Trophoblast cell (in vitro differentiated cells and primary cell): ENCODE measurements around the gene KLF6.
A peak's percentile ranks its signal among the peaks of the same experiment; 100 is the strongest.

Experiments
- DNase-seq, 2 donors: peaks; one replicate each; pipeline ENCODE4 v3.0.0-alpha.2; 2016
- H2AFZ ChIP-seq: 2 replicates; pipeline ENCODE4 v1.6.1; 2013; ENCODE audit warnings: low read length, moderate library complexity, mild to moderate bottlenecking; ENCODE audit not compliant: insufficient read depth, poor library complexity
- H2AK5ac ChIP-seq: 2 replicates; pipeline ENCODE4 v1.6.1; 2013; ENCODE audit warnings: mild to moderate bottlenecking, low read length
- H2BK120ac ChIP-seq: 2 replicates; pipeline ENCODE4 v1.6.1; 2013; ENCODE audit warnings: low read length, mild to moderate bottlenecking, moderate library complexity; ENCODE audit not compliant: insufficient read depth, poor library complexity
- H2BK12ac ChIP-seq: 2 replicates; pipeline ENCODE4 v1.6.1; 2013; ENCODE audit warnings: mild to moderate bottlenecking, low read length, moderate library complexity
- H2BK5ac ChIP-seq: 2 replicates; pipeline ENCODE4 v1.6.1; 2013; ENCODE audit warnings: low read length, low read depth, moderate library complexity, mild to moderate bottlenecking; ENCODE audit not compliant: poor library complexity
- H3K14ac ChIP-seq: 2 replicates; pipeline ENCODE4 v1.6.1; 2013; ENCODE audit warnings: mild to moderate bottlenecking, low read length
- H3K18ac ChIP-seq: 2 replicates; pipeline ENCODE4 v1.6.1; 2013; ENCODE audit warnings: mild to moderate bottlenecking, low read length
- H3K23ac ChIP-seq: 2 replicates; pipeline ENCODE4 v1.6.1; 2013; ENCODE audit warnings: low read length
- H3K27ac ChIP-seq: 2 replicates; pipeline ENCODE4 v1.5.1; 2013; ENCODE audit warnings: low read depth, mild to moderate bottlenecking, inconsistent platforms, low read length, moderate library complexity
- H3K27me3 ChIP-seq: 2 replicates; pipeline ENCODE4 v1.6.1; 2013; ENCODE audit warnings: inconsistent platforms, mild to moderate bottlenecking, low read length, moderate library complexity; ENCODE audit not compliant: insufficient read depth
- H3K36me3 ChIP-seq, 2 experiments: 1 replicate in 1 of 2; 2 replicates in 1 of 2; pipeline ENCODE4 v1.6.1; 2013; ENCODE audit warnings: low read length in 2 of 2, mild to moderate bottlenecking in 2 of 2, moderate library complexity in 1 of 2; ENCODE audit not compliant: insufficient read depth in 2 of 2, control insufficient read depth in 1 of 2
- H3K4ac ChIP-seq: 2 replicates; pipeline ENCODE4 v1.6.1; 2013; ENCODE audit warnings: low read depth, mild to moderate bottlenecking, low read length, moderate library complexity
- H3K4me1 ChIP-seq, 2 experiments: 1 replicate in 1 of 2; 2 replicates in 1 of 2; pipeline ENCODE4 v1.6.1; 2013; ENCODE audit warnings: low read length in 2 of 2, mild to moderate bottlenecking in 2 of 2, moderate library complexity in 1 of 2; ENCODE audit not compliant: insufficient read depth in 2 of 2, control insufficient read depth in 1 of 2
- H3K4me2 ChIP-seq: 2 replicates; pipeline ENCODE4 v1.6.1; 2013; ENCODE audit warnings: inconsistent platforms, mild to moderate bottlenecking, low read length, moderate library complexity
- H3K4me3 ChIP-seq: 2 replicates; pipeline ENCODE4 v1.5.1; 2013; ENCODE audit warnings: mild to moderate bottlenecking, low read depth, low read length, inconsistent platforms
- H3K79me1 ChIP-seq: one replicate; pipeline ENCODE4 v1.6.1; 2013; ENCODE audit warnings: low read length
- H3K79me2 ChIP-seq: 2 replicates; pipeline ENCODE4 v1.6.1; 2013; ENCODE audit warnings: low read length, mild to moderate bottlenecking; ENCODE audit not compliant: control insufficient read depth, insufficient read depth, poor library complexity
- H3K9ac ChIP-seq: 2 replicates; pipeline ENCODE4 v1.6.1; 2013; ENCODE audit warnings: mild to moderate bottlenecking, low read length
- H3K9me3 ChIP-seq: 2 replicates; pipeline ENCODE4 v1.6.1; 2013; ENCODE audit warnings: low read depth, mild to moderate bottlenecking, control low read depth, inconsistent platforms, low read length; ENCODE audit not compliant: insufficient read depth
- H4K12ac ChIP-seq: 2 replicates; pipeline ENCODE4 v1.6.1; 2013; ENCODE audit warnings: low read depth, mild to moderate bottlenecking, low read length, moderate library complexity
- H4K8ac ChIP-seq: 2 replicates; pipeline ENCODE4 v1.6.1; 2013; ENCODE audit warnings: low read depth, mild to moderate bottlenecking, low read length, moderate library complexity
- H4K91ac ChIP-seq: one replicate; pipeline ENCODE4 v1.6.1; 2013; ENCODE audit warnings: low read depth, mild to moderate bottlenecking, low read length, moderate library complexity
- WGBS: extraction: QIAGEN DNeasy Blood & Tissue Kit; methylation state at CpG from one replicate; pipeline ENCODE4 v1.1.7; 2013; ENCODE audit warnings: missing lambda C conversion rate; ENCODE audit not compliant: insufficient read length, insufficient coverage; ENCODE audit errors: extremely low coverage; 5-methylcytosine and 5-hydroxymethylcytosine counted together

KLF6 gene

DNA sequence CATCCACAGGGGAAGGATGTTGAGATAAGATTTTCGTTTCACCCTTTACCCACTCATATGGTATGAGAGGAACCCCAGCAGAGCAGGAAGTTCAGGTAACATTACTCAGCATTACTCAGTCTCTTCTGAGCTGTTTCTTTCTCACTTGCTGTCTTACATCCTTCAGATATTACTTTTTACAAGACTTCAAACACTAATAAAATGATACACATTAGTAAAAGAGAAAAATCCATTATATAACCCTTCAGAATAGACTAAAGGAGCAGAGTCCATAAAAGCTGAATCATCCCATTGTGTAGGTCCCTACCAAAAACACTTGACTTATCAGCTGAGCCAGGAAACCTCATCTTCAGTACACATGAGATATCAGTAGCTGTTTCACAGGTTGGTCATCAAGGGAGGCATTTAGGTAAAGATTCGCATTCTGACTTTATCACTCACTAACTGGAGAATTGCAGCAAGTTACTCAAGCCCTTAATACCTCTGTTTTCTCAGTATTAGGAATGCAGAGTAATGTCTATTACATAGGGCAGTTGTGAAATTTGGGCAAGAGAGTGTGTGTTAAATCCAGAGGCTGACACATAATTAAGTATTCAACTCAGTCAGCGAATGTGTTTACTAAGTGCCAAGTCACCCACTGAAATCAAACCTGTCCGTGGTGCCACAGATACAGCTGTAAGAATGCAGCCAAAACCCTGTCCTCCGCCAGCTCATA lies 44.7 kb downstream of the KLF6 start:
- Histone ChIP-seq H3K4me1 (peaks cover 2% of the 10 kb centered on the region in 2 experiments), H3K9me3 (no peaks in the 10 kb centered on the region), H2BK5ac (no peak overlapping the region), H3K4me3 (no peak overlapping the region), H3K36me3 (no peaks in the 10 kb centered on the region), H3K4ac (no peak overlapping the region), H2AFZ (no peak overlapping the region), H3K27ac (peak overlapping the region; percentile 39), H4K8ac (no peak overlapping the region), H2BK120ac (no peak overlapping the region), H3K9ac (no peak overlapping the region), H3K79me1 (peaks cover 1% of the 10 kb centered on the region), H2BK12ac (no peak overlapping the region), H2AK5ac (no peak overlapping the region), H3K14ac (no peak overlapping the region), H3K27me3 (no peaks in the 10 kb centered on the region), H4K91ac (no peak overlapping the region), H3K23ac (no peak overlapping the region), H4K12ac (no peak overlapping the region), H3K79me2 (no peaks in the 10 kb centered on the region), H3K4me2 (no peak overlapping the region), H3K18ac (no peak overlapping the region)
- no CpG with 5 or more reads among the region's 5 CpGs for WGBS
- DNase-seq: peak; percentile 68 to 96

DNA sequence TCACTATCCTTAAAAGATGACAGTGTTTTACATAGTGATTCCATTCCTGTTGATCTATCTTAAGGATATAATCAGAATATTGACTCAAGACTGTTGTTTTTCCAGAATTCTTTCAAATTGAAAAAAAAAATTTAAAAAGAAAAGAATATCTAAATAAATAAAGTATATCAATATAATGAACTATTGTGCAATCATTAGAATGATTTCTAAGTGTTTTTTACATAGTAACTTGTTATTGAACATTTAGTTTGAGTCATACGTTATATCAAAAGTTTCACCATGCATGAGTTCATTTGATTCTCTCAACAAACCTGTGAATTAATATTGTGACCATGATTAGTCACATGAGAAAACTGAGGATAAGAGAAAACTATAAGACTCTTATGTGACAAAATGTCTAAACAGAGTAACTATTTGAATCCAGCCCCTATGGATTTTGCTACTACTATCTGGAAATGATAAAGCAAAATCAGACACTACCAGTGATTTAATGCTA lies 46.1 kb downstream of the KLF6 start:
- H3K18ac ChIP-seq: no peak overlapping the region
- H3K14ac ChIP-seq: no peak overlapping the region
- no peak overlapping the region for H2BK12ac ChIP-seq
- no peaks in the 10 kb centered on the region for H3K36me3 ChIP-seq
- no peak overlapping the region for H2AFZ ChIP-seq
- H2BK120ac ChIP-seq: no peak overlapping the region
- no peaks in the 10 kb centered on the region for H3K79me2 ChIP-seq
- no peak overlapping the region for H3K27ac ChIP-seq
- no peak overlapping the region for H4K12ac ChIP-seq
- no peak overlapping the region for H3K4me3 ChIP-seq
- H3K9ac ChIP-seq: no peak overlapping the region
- H3K23ac ChIP-seq: no peak overlapping the region
- DNase-seq: no peak
- no peak overlapping the region for H3K4ac ChIP-seq
- no peaks in the 10 kb centered on the region for H3K9me3 ChIP-seq
- H2AK5ac ChIP-seq: no peak overlapping the region
- WGBS: no CpG with 5 or more reads among the region's 1 CpG
- no peak overlapping the region for H4K8ac ChIP-seq
- H3K4me2 ChIP-seq: no peak overlapping the region
- H3K27me3 ChIP-seq: no peaks in the 10 kb centered on the region
- peaks cover 1% of the 10 kb centered on the region for H3K79me1 ChIP-seq
- H4K91ac ChIP-seq: no peak overlapping the region
- H2BK5ac ChIP-seq: no peak overlapping the region
- H3K4me1 ChIP-seq: peaks cover 2% of the 10 kb centered on the region in 2 experiments

DNA sequence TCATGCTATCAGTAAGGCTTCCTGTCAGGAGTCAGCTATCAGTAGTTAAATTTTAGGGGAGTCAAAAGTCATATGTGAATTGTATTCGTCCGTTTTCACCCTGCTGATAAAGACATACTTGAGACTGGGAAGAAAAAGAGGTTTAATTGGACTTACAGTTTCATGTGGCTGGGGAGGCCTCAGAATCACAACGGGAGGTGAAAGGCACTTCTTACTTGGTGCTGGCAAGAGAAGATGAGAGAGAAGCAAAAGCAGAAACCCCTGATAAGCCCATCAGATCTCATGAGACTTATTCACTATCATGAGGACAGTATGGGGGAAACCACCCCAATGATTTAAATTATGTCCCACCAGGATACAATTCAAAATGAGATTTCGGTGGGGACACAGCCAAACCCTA lies 47.1 kb downstream of the KLF6 start:
- Histone ChIP-seq H3K27me3 (no peaks in the 10 kb centered on the region), H3K79me1 (peaks cover 1% of the 10 kb centered on the region), H3K4me3 (no peak overlapping the region), H3K14ac (no peak overlapping the region), H3K79me2 (no peaks in the 10 kb centered on the region), H2AK5ac (no peak overlapping the region), H4K91ac (no peak overlapping the region), H4K8ac (no peak overlapping the region), H3K9ac (no peak overlapping the region), H3K18ac (no peak overlapping the region), H3K4ac (no peak overlapping the region), H3K9me3 (no peaks in the 10 kb centered on the region), H4K12ac (no peak overlapping the region), H3K4me2 (no peak overlapping the region), H3K36me3 (no peaks in the 10 kb centered on the region), H3K4me1 (peaks cover 2% of the 10 kb centered on the region in 2 experiments), H3K23ac (no peak overlapping the region), H3K27ac (no peak overlapping the region), H2BK5ac (no peak overlapping the region), H2BK12ac (no peak overlapping the region), H2AFZ (no peak overlapping the region), H2BK120ac (no peak overlapping the region)
- no peak for DNase-seq
- no CpG with 5 or more reads among the region's 4 CpGs for WGBS

DNA sequence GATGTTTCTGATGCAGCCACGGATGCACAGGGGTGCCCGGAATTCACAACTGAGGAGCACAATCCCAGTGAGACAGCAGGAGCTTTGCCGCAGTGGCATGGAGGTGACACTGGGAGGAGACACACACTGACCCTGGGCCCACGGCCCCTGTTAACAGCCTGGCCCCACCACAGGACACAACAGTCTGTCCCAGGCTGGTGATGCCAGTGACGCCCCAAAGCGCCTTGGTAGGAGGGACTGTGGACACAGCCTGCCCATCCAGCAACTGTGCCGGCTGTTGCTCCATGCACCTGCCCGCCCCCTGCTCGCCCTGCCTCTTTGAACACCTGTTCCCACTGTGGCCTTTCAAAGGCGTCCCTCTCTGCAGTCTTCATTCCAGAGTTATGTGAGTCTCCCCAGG lies 49.8 kb downstream of the KLF6 start:
- H4K12ac ChIP-seq: no peak overlapping the region
- DNase-seq: no peak
- H2BK12ac ChIP-seq: no peak overlapping the region
- H3K4me1 ChIP-seq: no peaks in the 10 kb centered on the region
- no peak overlapping the region for H2BK120ac ChIP-seq
- no peaks in the 10 kb centered on the region for H3K79me2 ChIP-seq
- peaks cover 1% of the 10 kb centered on the region for H3K9me3 ChIP-seq
- no peak overlapping the region for H2AK5ac ChIP-seq
- no peak overlapping the region for H3K18ac ChIP-seq
- no peak overlapping the region for H3K4ac ChIP-seq
- peak overlapping the region; percentile 3 for H4K91ac ChIP-seq
- H3K23ac ChIP-seq: no peak overlapping the region
- peak overlapping the region; percentile 39 for H4K8ac ChIP-seq
- no peak overlapping the region for H3K4me2 ChIP-seq
- H3K4me3 ChIP-seq: no peak overlapping the region
- no peaks in the 10 kb centered on the region for H3K36me3 ChIP-seq
- H3K14ac ChIP-seq: no peak overlapping the region
- H2BK5ac ChIP-seq: no peak overlapping the region
- no peak overlapping the region for H3K9ac ChIP-seq
- H3K27me3 ChIP-seq: no peaks in the 10 kb centered on the region
- H3K79me1 ChIP-seq: peaks cover under 1% of the 10 kb centered on the region
- WGBS: no CpG with 5 or more reads among the region's 10 CpGs
- H2AFZ ChIP-seq: no peak overlapping the region
- H3K27ac ChIP-seq: no peak overlapping the region
